ENCODE measurements around the gene SLC39A3. TPM values are rescaled to one million over a fixed set of nuclear protein-coding genes. Genes with fewer than 3 reads are reported as not detected.
A peak's percentile ranks its signal among the peaks of the same experiment; 100 is the strongest.

SLC39A3 gene
- total RNA-seq, 1 donor from 2014 or later: 22.6 TPM

- Histone ChIP-seq H3K4me3 (peak overlapping the region; percentile 73), H3K36me3 (peaks cover 4% of the 10 kb centered on the region), H3K9me3 (replicated peaks) (peaks cover 9% of the 10 kb centered on the region), H3K27me3 (ENCODE audit: low read depth) (peaks cover 82% of the 10 kb centered on the region), H3K4me1 (peaks cover 43% of the 10 kb centered on the region), H3K27ac (replicated peaks) (peak overlapping the region; percentile 94)
- no peak for TF ChIP-seq CTCF (IDR thresholded peaks at IDR 0.05; ENCODE audit: borderline replicate concordance)
- intact Hi-C loops (cut with micrococcal nuclease): no loop called here
- DNase-seq: peak; percentile 60
Measured at GRCh38 chr19:2719920-2720776, 19.7 kb downstream of the SLC39A3 start.

- DNase-seq: no peak
- Histone ChIP-seq H3K4me3 (peak overlapping the region; percentile 73), H3K9me3 (replicated peaks) (peaks cover 12% of the 10 kb centered on the region), H3K36me3 (peaks cover 5% of the 10 kb centered on the region), H3K4me1 (peaks cover 46% of the 10 kb centered on the region), H3K27me3 (ENCODE audit: low read depth) (peaks cover 84% of the 10 kb centered on the region), H3K27ac (replicated peaks) (peak overlapping the region; percentile 94)
- no peak for TF ChIP-seq CTCF (IDR thresholded peaks at IDR 0.05; ENCODE audit: borderline replicate concordance)
- intact Hi-C loops (cut with micrococcal nuclease): no loop called here
Measured at GRCh38 chr19:2719232-2719735, 20.5 kb downstream of the SLC39A3 start.

- no peak for TF ChIP-seq CTCF (IDR thresholded peaks at IDR 0.05; ENCODE audit: borderline replicate concordance)
- no peak overlapping the region for H3K4me3 ChIP-seq
- H3K27ac ChIP-seq (replicated peaks): peak overlapping the region; percentile 16
- H3K36me3 ChIP-seq: peaks cover 5% of the 10 kb centered on the region
- H3K4me1 ChIP-seq: peaks cover 33% of the 10 kb centered on the region
- H3K27me3 ChIP-seq (ENCODE audit: low read depth): peaks cover 70% of the 10 kb centered on the region
- intact Hi-C loops (cut with micrococcal nuclease): no loop called here
- no peak for DNase-seq
- H3K9me3 ChIP-seq (replicated peaks): peaks cover 12% of the 10 kb centered on the region
Measured at GRCh38 chr19:2717638-2718541, 21.9 kb downstream of the SLC39A3 start.

- Histone ChIP-seq H3K27ac (replicated peaks) (no peak overlapping the region), H3K4me1 (peaks cover 24% of the 10 kb centered on the region), H3K27me3 (ENCODE audit: low read depth) (peaks cover 61% of the 10 kb centered on the region), H3K36me3 (peaks cover 5% of the 10 kb centered on the region), H3K9me3 (replicated peaks) (peaks cover 12% of the 10 kb centered on the region), H3K4me3 (no peak overlapping the region)
- intact Hi-C loops (cut with micrococcal nuclease): no loop called here
- no peak for TF ChIP-seq CTCF (IDR thresholded peaks at IDR 0.05; ENCODE audit: borderline replicate concordance)
- no peak for DNase-seq
Measured at GRCh38 chr19:2716722-2717637, 22.8 kb downstream of the SLC39A3 start.
